GM18519 (cell line): Measurements from ENCODE around the gene SYTL5.

Experiments used
- ATAC-seq: cut with Tn5 transposase; IDR thresholded peaks from one replicate; pipeline ENCODE4 v1.9.1; 2021; ENCODE audit warnings: mild to moderate bottlenecking, moderate library complexity; ENCODE audit not compliant: unreplicated experiment, low FRiP score

The SYTL5 gene

GRCh38 chrX:38127961-38128360 lies 121.6 kb downstream of the SYTL5 start:
- no peak for ATAC-seq

GRCh38 chrX:38129366-38129765 lies 123.0 kb downstream of the SYTL5 start:
- ATAC-seq: no peak

GRCh38 chrX:38138157-38138891 lies 132.0 kb downstream of the SYTL5 start:
- no peak for ATAC-seq

GRCh38 chrX:38138900-38139299 lies 132.5 kb downstream of the SYTL5 start:
- ATAC-seq: no peak

- no peak for ATAC-seq
Measured at GRCh38 chrX:38142610-38143009, 136.3 kb downstream of the SYTL5 start.

- no peak for ATAC-seq
Measured at GRCh38 chrX:38149016-38149415, 142.7 kb downstream of the SYTL5 start.

- ATAC-seq: no peak
Measured at GRCh38 chrX:38150993-38151392, 144.6 kb downstream of the SYTL5 start.

- no peak for ATAC-seq
Measured at GRCh38 chrX:38151441-38151840, 145.1 kb downstream of the SYTL5 start.

- no peak for ATAC-seq
Measured at GRCh38 chrX:38154340-38154739, 148.0 kb downstream of the SYTL5 start.

- no peak for ATAC-seq
Measured at GRCh38 chrX:38154818-38155217, 148.5 kb downstream of the SYTL5 start.

GRCh38 chrX:38156838-38157237 lies 150.5 kb downstream of the SYTL5 start:
- ATAC-seq: no peak

GRCh38 chrX:38163193-38163592 lies 156.8 kb downstream of the SYTL5 start:
- no peak for ATAC-seq

- no peak for ATAC-seq
Measured at GRCh38 chrX:38165023-38165422, 158.7 kb downstream of the SYTL5 start.

GRCh38 chrX:38166478-38167083 lies 160.2 kb downstream of the SYTL5 start:
- no peak for ATAC-seq

GRCh38 chrX:38170556-38170955 lies 164.2 kb downstream of the SYTL5 start:
- no peak for ATAC-seq

GRCh38 chrX:38172596-38172995 lies 166.2 kb downstream of the SYTL5 start:
- no peak for ATAC-seq

- no peak for ATAC-seq
Measured at GRCh38 chrX:38175139-38175538, 168.8 kb downstream of the SYTL5 start.

GRCh38 chrX:38178396-38178795 lies 172.0 kb downstream of the SYTL5 start:
- no peak for ATAC-seq
